Superior temporal gyrus (tissue), 1 donor: ENCODE data around the gene NDE1.
"Not testable (repeated sequence)": the region's sequence is repeated elsewhere in the genome, so short reads cannot be mapped to it uniquely, and the experiment has no call there.

ENCODE experiments used
- DNase-seq: peaks from one replicate; pipeline ENCODE4 v3.0.0-alpha.2; 2016; ENCODE audit errors: extremely low spot score

Gene NDE1

DNA sequence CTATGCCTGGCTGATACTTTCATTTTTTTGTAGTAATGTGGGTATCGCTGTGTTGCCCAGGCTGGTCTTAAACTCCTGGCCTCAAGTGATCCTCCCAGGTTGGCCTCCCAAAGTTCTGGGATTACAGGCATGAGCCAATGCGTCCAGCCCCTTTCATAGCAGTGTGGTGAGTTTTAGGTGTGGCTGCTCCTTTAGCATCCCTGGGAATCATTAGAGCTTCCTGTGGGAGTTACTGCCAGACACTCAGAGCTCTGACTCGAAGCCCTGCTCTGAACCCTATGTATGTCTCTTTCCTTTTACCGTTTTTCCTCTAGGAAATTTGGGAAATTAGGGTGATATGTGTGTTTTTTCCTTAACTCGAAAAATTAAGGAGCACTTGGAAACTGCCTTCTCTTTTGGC lies 44.5 kb downstream of the NDE1 start:
- no peak for DNase-seq

DNA sequence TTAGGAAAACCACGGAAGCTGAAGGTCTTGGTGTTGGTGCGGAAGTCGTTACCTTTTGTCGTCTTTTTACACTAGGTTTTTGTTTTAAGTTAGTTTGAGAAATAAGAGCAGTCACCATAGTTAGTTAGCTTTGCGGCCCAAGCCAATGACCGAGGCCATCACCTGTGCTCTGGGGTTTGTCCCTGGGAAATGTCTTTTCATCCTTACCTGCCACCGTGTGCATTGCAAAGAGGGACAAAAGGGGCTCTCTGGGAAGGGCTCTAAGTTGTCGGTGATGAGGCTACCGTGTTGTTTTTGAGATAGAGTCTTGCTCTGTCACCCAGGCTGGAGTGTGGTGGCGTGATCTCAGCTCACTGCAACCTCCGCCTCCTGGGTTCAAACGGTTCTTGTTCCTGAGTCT lies 49.8 kb downstream of the NDE1 start:
- DNase-seq = no peak

DNA sequence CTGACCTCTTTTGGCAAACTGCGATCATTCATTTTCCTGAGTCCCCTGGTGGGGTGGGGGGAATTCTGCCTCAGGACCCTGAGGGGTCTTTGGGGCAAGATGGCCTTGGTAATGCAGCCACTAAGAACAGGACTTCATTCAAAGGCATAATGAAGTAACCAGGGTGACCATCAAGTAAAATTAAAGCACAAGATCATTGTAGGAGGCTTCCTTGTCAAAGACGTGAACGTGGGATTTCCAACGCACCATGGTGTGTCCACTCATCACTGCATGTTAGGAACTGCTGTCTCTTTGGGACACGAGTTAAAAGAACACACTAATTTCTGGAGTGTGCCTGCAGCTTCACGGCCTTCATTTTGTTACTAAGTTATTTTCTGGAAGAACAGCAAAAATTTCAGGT lies 51.3 kb downstream of the NDE1 start:
- no peak for DNase-seq

DNA sequence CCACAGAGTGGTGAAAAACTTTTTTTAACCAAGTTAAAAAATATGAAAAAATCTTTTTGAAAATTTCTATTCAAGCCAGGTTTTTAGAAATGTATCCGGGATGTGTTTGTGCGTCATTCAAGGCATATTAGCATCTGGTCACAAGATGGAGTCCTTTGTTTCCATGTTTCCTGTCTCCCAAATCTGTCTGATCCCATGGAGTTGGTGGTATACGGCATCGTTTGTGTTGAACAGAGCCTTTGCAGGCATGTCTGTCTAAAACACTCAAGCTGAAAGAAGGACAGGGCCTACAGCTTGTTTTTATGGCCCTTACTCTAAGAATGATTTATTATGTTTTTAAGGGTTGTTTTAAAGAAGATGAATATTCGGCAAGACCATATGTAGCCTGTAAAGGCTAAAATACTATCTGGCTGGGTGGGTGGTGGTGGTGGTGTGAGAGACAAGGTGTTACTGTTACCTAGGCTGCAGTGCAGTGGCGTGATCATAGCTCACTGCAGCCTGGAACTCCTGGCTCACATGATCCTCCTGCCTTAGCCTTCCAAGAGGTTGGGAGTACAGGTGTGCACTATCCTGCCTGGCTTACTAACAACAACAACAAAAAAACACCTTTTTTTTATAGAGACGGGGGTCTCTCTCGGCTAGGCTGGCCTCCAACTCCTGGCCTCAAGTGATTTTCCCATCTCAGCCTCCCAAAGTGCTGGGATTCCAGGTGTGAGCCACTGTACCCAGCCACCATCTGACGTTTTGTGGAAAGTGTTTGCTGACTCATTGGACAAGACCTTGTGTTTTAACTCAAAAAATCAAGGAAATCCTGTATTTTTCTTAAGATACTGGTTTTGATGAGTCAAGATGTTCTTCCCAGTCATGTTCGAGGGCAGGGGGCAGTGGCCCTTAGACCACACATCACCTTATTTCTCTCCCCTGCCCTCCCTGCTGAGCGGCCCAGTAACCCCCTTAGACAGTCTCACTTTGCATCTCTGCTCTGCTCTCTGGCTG lies 52.2 kb downstream of the NDE1 start:
- no peak for DNase-seq

DNA sequence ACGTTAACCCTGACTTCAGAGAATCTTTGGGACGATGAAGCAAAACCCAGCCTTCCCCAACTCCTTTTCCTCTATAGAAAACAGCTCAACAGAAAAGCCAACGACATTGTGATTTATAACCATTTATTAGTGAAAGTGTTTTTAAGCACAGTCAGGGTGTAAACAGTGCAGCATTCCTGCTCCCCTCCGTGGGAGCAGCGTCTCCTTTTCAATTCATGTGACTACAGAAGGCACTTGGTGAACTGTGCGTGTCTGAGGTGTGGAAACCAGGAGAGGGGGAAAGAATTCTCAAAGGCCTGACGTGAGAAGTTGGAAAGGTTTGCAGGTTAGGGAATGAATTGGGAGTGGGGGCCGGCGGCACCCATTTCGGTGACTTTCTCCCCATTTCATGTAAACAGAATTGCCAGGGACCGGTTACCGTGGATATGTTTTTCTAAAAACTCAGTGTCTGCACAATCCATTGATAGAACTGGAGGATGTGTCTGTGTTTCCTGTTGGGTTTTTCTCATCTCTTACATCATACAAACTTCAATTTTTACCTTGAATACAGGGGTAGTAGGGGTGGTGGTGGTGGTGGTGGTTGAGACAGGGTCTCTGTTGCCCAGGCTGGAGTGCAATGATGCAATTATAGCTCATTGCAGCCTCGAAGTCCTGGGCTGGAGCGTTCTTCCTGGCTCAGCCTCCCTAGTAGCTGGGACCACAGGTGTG lies 53.1 kb downstream of the NDE1 start:
- DNase-seq = no peak

DNA sequence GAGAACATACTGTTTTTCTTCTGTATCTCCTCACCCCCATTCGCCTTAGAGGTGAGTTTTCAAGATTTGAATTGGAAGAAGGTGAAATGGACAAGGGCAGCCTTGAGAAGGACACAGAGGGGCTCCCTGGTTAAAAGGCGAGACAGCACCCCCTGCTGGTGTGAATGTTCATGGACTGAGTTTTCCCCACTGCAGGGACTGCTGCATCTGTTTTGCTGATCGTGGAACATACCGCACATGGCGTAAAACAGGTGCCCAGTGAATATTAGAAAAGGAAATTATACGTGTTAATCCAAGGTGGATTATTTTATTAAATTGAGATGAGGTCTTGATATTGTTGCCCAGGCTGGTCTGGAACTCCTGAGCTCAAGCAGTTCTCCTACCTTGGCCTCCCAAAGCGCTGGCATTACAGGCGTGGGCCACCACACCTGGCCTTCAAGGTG lies 54.5 kb downstream of the NDE1 start:
- peak; percentile 95 for DNase-seq

DNA sequence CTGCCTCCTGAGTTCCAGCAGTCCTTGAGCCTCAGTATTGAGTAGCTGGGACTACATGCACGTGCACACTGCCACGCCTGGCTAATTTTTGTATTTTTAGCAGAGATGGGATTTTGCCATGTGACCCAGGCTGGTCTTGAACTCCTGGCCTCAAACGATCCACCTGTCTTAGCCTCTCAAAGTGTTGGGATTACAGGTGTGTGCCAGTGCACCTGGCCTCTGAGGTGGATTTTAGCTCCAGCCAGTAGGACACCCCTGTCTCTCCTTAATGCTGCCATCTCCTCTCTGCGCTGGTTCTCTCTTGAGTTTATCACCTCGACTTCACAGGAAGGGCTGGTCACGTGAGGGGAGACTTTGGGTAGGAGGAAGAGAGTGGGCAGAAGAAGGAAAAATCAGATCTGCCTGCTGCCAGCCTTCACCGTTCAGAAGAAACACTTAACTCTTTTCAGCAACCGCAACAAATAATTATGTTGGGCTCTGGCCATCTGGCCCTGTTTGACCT lies 55.1 kb downstream of the NDE1 start:
- no peak for DNase-seq

DNA sequence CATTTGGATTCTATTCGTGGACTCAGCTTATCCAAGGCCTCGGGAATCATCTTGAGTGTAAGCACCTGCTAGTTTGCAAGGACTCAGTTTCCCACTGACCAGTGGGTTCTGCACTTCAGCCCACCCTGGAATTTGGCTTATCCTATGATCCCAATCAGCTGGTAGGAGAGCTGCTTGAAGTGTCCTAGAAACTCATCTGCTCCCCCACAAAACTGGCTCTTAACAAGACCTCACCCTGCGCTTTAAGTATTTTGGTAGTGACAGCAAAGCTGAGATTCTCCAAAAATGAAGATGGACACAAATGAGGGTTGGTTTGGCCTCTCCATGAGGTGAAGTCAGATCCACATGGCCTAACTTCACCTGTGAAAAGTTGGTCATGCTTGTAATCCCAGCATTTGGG lies 57.3 kb downstream of the NDE1 start:
- no peak for DNase-seq

DNA sequence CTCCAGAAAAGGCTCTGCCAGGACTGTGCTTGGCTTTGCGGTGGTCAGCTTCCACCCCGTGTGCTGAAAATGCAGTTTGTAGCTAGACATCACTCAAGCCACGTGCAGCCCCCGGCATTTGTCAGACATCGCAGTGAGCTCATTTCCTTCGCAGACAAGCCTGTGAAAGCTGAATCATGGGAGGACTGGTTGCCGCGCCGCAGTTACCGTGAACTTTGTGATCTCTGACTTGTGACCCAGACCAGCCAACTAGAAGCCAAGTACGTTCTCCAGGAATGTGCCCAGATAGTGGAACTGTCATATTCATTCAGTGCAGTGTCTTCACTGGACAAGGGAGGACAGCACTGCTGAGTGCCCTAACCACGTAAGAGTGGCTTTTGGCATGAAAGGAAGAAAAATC lies 58.1 kb downstream of the NDE1 start:
- DNase-seq = no peak

DNA sequence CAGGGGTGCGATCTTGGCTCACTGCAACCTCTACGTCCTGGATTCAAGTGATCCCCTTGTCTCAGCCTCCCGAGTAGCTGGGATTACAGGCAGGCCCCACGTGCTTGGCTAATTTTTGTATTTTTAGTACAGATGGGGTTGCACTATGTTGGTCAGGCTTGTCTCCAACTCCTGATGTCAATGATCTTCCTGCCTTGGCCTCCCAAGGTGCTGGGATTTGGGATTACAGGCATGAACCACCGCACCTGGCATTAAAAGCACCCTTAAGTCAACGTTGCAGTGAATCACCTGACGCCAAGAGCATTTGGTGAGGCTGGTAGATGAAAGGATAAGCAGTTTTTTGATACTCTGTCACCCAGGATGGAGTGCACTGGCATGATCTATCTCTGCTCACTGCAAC lies 59.0 kb downstream of the NDE1 start:
- DNase-seq = no peak

DNA sequence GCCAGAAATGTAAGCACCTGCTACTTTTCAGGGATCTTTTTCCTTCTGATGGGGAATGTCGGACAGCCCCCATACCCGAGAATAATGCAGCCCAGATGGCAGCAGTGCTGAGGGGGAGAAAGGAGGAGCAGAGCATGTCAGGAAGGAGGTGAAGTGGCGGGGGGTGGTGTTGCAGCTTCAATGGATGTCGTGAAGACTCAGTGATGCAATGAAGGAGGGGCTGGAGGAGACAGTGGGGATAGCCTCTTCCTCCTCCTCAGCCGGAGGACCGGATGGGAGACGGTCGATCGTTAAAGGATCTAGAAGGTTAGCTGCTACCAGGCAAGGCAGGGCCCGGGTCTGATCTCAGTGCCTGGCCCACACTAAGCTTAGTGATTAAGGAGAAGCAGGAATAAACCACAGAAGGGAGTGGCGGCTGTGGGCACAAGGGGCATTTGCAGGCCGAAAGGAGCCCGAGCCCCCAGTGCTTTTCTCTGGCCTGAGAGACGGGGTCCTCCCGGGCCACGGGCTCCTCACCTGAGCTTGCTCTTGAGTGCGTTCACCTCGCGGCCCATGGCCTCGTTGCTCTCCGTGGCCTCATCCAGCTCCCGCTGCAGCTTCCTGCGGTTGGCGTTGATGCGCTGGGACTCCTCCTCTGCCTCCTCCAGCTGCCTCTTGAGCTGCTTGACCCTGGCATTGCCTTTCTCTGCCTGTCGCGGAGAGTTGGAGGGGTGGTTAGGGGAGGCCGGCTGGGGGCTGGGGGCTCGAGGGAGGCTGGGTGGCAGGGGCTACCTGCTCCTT lies 64.5 kb downstream of the NDE1 start:
- DNase-seq = no peak

DNA sequence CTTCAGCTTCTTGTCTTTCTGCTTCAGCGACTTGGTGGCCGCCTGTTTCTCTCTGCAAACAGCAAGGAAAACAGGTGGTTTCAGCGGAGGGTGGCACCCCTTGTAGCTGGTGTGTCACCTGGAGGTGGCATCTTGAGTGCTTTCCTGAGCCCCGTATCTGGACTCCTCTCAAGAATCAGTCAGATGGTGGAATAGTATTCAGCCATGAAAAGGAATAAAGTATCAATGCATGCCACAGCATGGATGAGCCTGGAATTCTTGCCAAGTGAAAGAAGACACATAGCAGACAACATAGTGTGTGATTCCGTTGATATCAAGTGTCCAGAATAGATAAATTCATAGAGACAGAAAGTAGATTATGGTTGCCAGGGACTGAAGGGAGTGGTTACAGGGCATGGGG lies 65.2 kb downstream of the NDE1 start:
- DNase-seq = no peak

DNA sequence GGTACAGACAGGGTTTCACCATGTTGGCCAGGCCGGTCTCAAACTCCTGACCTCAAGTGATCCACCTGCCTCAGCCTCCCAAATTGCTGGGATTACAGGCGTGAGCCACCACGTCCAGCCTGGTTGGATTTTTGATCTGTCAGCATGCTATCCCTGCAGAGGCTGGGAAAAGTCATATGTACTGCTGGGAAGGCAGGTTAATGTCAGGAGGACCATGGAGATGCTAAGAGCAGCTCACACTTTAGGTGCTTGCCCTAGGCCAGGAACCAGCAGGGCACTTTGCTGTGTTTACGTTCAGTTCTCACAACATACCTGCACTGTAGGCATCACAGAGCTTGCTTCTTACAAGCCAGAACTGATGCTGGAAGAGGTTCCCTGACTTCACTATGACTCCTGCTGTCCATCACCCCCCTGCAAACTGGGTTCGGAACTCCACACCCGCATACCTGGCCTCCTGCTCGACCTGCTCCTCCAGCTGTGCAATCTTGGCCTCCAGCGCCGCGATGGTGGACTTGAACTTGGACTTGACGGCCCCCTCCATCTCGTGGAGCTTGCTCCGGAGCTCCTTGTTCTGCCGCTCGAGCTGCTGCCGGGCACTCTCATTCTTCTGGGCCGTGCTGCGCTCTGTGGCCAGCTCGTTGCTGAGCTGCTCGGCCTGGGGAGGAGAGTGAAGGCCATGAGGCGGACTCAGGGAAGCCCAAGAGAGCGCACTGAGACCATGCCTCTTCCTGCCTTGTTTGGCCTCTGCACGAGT lies 66.8 kb downstream of the NDE1 start:
- no peak for DNase-seq

DNA sequence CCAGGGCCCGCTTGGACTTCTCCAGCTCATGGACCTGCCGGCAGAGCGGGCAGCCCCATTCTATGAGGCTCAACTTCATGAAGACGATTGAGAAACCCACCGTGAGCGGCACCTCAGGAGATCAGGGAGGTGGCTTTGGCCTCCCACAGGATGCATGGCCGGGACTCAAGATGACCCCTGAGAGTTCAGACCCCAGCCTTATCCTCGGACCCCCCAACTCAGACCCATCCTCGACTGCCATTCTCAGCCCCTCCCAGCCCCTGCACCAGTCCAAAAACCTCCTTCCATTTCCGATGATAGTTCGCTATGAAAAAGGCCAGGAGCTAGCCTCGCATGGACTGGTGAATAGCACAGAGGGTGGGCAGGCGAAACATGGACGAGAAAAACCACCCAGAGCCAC lies 71.0 kb downstream of the NDE1 start:
- no peak for DNase-seq

DNA sequence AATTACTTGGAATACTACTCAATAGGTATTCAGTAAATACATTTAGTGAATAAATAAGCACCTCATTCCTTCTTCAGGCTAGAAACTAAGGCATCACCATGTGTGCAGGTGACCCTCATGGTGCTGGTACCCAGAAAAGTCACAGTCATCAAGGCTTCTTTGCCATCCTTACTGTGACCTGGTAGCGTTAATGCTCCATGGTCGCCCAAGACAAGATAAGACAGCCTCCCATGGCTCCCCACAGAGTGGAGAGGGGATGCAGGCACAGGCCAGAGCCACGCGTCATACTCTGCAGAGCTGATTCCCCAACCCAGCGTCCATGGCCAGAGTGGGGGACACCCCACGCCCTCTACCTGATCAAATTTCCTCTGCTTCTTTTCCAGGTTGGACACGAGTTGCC lies 73.8 kb downstream of the NDE1 start:
- DNase-seq = no peak

DNA sequence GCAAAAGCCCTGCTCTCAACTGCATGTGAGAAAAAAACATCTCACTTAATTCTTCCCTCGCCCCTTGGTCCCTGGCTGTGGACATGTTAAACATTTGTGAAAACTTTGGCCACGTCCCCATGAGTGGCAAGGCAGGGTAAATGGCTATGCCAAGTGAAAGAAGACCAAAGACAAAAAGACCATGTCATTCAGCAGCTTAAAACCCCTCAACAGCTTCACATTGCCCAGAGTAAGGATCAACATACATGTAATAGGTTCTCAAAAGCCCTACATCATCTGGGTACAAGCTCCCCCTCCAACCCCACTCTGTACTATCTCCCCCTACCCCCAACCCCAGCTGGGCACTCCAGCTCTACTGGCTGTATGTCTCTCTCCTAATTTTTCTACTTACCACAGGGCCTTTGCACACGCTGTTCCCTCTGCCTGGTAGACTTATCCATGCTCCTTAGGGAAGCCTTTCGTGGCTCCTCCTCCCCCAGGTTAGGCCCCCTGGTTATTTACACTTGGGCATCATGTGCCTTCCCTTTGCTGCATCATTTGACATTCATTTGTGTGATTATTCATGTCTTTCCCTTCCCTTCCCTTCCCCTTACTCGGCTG lies 75.7 kb downstream of the NDE1 start:
- DNase-seq = no peak

DNA sequence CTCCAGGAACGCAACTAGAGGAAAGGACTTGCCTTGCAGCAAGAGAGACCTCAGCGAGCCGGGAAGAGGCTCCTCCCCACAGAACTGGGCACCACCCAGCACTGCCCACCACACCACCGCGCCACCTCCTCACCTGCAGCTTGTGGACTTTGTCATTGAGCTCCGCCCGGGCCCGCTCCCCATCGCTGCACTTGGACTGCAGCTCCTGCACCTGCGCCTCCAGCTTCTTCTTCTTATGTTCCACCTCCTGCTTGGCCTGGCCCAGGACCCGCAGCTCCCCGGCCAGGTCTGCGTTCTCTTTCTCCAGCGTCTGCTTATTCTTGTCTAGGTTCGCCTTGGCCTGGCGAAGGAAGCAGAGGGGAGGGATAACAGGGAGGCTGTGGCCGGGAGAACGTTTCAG lies 76.7 kb downstream of the NDE1 start:
- DNase-seq = no peak

DNA sequence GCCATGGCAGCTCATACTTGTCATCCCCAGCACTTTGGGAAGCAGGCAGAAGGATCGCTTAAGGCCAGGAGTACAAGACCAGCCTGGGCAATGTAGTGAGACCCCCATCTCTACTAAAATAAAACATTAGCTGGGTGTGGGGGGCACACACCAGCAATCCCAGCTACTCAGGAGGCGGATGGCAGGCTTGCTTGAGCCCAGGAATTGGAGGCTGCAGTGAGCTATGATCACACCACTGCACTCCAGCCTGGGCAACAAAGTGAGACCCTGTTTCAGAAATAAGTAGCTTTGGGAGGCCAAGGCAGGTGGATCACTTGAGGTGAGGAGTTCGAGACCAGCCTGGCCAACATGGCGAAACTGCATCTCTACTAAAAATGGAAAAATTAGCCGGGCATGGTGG lies 77.7 kb downstream of the NDE1 start:
- DNase-seq = not testable (repeated sequence)

DNA sequence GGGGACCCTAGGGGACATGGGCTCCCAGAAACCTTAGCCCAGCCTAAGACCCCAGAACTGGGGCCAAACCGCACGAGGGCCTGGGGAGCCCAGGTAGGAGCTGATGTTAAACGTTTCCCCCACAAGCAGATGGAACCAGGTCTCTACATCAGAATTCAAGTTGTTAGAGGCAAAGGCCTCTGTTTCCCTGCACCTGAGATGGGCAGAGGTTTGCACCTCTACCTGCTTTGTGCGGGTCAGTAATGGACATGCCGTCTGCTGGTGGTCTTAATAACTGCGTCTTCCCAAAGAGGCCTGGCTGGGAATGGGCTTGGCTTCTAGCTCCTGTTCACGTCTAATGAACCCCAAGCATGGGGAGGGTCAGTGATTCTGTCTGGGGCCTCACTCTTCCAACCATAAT lies 79.1 kb downstream of the NDE1 start:
- no peak for DNase-seq

DNA sequence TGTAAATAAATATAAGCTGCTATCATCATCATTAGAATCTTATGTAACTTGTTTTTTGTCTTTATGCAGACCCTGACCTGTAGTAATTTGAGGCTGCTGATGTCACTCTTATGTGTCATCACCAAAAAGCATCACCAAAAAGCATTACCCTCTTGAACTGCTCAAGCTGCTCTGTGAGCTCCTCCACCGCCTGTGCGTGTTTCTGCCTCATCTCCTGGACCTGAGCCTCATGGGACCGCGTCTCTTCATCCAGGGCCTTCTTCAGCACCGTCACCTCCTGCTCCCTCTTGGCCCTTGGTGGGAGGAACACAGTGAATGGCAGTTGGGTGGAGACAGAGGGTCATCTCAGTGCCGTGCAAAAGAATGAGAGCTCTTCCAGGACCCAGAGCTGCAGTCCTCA lies 82.4 kb downstream of the NDE1 start:
- no peak for DNase-seq

DNA sequence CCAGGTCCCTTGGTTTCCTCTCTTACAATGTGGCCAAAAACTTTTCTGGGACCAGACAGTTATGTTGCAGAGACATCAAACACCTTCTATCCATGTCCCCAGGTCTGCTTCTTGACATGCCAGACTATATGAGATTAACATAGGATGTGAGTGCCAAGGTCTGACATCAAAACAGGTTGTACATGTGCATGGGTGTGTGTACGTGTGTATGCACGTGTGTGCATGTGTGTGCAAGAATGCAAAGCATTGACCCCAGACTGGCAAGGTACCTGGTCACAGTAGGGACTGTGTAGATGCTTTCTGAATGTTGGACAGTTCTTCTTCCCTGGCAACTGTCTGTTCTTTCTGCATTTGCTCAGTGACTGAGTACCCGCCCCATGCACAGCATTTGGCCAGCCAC lies 85.6 kb downstream of the NDE1 start:
- DNase-seq = no peak
